ENCODE data around the gene PCED1B.
"Not testable (repeated sequence)": the region's sequence is repeated elsewhere in the genome, so short reads cannot be mapped to it uniquely, and the experiment has no call there.

The PCED1B gene

DNA sequence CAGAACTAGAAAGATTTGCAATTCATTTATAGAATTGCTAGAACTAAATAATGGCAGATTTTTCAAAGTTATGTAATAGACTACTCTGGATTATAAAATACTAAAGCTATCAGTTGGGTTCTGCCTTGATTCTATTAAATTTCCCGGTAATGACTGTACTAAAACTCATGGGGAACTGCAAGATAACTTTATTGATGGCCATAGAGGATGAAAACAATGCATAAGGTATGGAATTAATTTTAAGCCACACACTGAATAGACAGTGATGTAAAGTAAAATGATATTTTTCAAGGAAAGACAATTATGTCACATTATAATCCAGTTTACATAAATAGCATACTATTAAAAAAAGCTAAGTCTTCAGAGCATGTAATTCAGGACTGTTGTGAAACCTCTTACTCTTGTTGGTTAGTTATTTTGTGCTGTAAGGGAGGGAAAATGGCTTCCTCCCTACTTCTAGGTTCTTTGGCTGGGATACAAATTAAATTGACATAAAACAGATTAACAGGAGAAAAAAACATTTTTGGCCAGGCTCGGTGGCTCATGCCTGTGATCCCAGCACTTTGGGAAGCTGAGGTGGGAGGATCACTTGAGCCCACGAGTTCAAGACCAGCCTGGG, 134.7 kb downstream of the PCED1B start:
- DNase-seq, result no peak

- DNase-seq, result no peak
Measured at GRCh38 chr12:47214771-47215170, 135.3 kb downstream of the PCED1B start.

DNA sequence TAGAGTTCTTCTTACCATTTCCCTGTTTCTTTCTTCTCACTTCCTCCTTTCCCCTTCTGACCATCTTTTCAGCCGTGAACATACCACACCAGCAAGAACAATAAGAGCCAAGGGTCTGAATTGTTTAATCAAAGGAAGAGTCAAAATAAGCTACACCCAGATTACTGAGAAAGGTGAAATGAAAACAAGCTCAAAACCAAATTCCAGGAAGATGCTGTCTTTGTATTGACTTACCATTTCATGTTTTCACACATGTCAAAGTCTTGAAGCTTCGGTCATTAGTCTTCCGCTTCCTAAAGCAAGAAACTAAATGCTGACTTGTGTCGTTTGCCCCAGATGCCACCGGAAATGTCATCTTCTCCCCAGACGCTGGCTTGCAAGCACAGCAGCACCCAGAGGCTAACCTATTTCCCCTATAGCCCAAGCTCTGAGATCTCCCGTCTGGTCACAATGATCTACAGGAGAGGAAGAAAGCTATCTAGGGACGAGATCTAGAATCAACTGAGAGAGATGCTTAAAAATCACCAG, 136.8 kb downstream of the PCED1B start:
- no peak for DNase-seq

GRCh38 chr12:47217595-47217869, 138.1 kb downstream of the PCED1B start:
- not testable (repeated sequence) for DNase-seq

DNA sequence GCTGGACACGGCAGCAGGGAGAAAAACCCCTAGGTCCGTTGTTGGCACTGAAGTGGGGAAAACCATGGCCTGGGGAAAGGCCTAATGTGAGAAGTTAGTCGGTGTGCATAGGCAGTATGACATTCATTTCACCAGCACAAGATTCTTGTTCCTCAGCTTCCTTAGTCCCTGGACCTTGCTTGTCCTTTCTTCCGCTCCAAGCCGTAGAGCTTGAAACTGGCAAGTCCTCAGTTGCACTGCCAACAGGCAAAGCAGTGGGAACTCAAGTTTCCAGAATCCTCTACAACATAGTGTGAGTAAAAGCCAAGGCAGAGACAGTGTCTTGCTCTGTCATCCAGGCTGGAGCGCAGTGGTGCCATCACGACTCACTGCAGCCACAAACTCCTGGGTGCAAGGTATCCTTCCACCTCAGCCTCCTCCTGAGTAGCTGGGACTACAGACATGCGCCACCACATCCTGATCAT, 138.8 kb downstream of the PCED1B start:
- DNase-seq, result no peak

DNA sequence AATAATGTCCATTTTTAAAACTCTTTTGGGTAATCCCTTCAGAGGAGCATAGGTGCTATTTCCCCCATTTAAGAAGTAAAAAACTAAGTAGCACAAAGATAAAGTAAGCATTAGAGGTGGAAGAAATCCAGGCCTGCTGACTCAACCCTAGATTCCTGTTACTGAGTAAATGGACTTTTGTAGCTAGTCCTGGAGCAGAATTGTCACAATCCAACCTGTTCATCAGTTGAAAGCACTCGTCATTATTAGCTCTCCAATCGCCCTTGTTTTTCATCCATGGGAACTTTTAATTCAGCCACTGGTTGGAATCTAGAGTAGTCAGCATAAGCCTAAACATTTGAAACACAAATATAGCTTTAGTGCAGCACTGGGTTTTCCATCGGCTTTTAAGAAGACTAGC, 139.8 kb downstream of the PCED1B start:
- no peak for DNase-seq

DNA sequence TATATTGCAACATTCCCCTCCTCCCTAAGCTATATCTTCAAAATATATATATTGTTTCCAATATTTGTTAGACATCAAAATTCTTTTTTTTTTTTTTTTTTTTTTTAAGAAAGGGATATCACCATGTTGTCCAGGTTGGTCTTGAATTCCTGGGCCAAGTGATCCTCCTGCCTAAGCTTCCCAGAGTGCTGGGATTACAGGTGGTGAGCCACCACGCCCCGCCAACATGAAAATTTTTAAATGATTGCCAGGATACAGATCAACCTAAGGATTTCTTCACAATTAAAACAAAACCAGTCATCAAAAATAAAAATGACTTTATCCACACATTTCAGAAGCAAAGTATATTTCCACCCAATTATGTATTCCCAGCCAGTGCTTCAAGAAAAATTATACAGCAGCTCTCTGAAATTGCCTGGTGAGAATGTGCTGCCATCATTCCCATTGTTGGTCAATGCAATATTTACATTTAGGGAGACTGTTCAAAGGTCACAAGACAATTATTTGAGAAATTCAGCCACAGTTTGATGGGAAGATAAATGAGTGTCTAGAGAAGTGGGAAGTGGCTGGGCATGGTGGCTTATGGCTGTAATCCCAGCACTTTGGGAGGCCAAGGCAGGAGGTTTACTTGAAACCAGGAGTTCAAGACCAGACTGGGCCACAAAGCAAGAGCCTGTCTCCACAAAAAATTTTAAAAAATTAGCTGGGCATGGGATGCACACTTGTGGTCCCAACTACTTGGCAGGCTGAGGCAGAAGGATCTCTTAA, 142.0 kb downstream of the PCED1B start:
- no peak for DNase-seq

DNA sequence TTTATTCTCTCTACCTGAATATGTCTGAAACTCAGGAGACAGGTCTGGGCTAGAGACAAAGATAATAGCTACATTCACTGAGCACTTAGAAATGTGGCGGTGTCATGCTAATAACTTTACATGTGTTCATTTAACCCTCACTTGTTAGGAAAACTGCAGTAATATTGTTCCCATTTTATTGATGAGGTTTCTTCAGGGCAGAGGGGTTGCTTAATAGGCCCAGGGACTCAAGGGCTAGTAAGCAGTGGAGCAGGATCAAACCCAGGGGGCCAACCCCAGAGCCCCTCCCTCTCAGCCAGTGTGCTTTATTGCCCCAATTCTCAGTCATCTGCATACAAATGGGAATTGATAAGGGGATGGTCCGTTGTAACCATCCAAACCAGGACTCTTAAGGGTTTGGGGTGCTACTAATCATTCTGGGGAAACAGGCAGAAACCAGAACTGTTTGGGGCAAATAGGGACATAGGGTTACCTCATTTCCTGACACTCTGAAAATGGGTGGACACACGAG, 143.2 kb downstream of the PCED1B start:
- no peak for DNase-seq

GRCh38 chr12:47223031-47223847, 143.8 kb downstream of the PCED1B start:
- no peak for DNase-seq

DNA sequence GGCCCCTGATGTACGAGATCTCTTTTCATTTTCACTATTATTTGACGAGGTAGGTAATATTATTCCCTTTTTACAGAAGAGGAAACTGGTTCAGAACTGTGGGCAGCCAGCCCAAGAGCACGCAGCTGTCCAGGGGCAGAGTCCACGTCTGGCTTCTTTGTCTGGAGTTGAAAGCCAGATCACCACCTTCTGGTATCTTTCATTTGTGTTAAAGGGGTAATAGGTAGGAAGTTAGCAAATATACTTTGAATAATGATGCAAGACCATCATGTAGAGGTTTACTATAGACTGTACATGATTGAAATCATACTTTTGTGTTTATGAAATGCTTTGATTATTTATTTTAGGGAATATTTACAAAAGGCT, 144.4 kb downstream of the PCED1B start:
- peak in 1 of 2 experiments; percentile 12 for DNase-seq

GRCh38 chr12:47224563-47225133, 145.2 kb downstream of the PCED1B start:
- no peak for DNase-seq

GRCh38 chr12:47225356-47225755, 145.9 kb downstream of the PCED1B start:
- no peak for DNase-seq

GRCh38 chr12:47226199-47226598, 146.8 kb downstream of the PCED1B start:
- DNase-seq, result no peak

GRCh38 chr12:47228802-47229201, 149.4 kb downstream of the PCED1B start:
- no peak for DNase-seq

GRCh38 chr12:47231456-47231855, 152.0 kb downstream of the PCED1B start:
- no peak for DNase-seq

- no peak for DNase-seq
Measured at GRCh38 chr12:47234576-47235141, 155.2 kb downstream of the PCED1B start.

GRCh38 chr12:47235258-47236040, 156.0 kb downstream of the PCED1B start:
- DNase-seq, result no peak

DNA sequence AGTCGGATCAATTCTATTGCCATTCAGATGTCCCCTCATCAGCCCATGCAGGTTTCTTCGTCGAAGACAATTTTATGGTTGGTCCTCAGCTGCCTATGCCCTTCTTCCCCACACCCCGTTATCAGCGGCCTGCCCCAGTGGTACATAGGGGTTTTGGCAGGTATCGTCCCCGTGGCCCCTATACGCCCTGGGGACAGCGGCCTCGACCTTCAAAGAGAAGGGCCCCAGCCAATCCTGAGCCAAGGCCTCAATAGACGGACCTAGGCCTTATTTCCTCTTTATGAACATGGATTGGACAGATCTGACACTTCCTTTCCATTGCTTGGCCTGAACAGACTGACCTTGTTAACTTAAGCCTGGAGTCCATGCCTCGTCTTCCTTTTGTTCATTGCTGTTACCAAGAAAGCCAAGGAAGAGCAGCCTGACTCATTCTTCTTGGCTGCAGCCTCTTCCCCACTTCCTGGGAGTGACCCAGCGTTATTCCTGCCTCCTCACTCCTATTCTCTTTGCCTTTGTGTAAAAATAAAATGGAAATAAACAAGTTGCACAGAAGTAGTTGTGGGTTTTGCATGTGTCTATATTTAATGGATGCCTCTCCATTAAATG, 156.8 kb downstream of the PCED1B start:
- DNase-seq, result no peak

- DNase-seq, result no peak
Measured at GRCh38 chr12:47237751-47238211, 158.4 kb downstream of the PCED1B start.

- no peak for DNase-seq
Measured at GRCh38 chr12:47238669-47239114, 159.3 kb downstream of the PCED1B start.

DNA sequence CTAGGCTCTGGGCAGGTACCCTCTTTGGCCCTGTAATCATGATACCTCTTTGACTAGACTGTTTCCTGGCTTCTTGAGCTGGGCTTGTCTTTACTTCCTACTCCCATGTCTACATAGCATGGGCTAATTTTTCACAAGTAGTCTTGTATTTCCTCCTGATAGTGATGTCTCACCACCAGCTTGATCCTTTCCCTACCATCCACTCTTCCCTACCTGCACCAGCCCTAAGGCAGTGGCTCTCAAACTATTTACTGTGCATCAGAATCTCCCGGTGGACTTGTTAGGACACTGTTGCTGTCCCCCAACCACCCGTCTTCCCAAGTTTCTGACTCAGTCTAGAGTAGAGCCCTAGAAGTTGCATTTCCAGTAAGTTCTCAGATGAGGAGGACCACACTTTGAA, 163.0 kb downstream of the PCED1B start:
- DNase-seq, result no peak
